CMK (cell line): ENCODE results near the gene HBG2.
"Not testable (repeated sequence)": the region's sequence is repeated elsewhere in the genome, so short reads cannot be mapped to it uniquely, and the experiment has no call there.

Source experiments
- DNase-seq: peaks from one replicate; pipeline ENCODE4 v3.0.0-alpha.2; 2010; ENCODE audit warnings: low read depth

The HBG2 gene

GRCh38 chr11:5249807-5250396, 4.7 kb downstream of the HBG2 start, which contains the start of gene HBG1:
TSS of gene HBG1 (minus strand) at chr11:5249857. CDS start at chr11:5249804, 53 bp downstream.
- not testable (repeated sequence) for DNase-seq

GRCh38 chr11:5248498-5248897, 6.1 kb downstream of the HBG2 start:
- DNase-seq: not testable (repeated sequence)

- no peak for DNase-seq
Observed at GRCh38 chr11:5247472-5248192, 6.9 kb downstream of the HBG2 start.

- DNase-seq: no peak
Observed at GRCh38 chr11:5246772-5247471, 7.7 kb downstream of the HBG2 start.

- DNase-seq: no peak
Observed at GRCh38 chr11:5245155-5245554, 9.4 kb downstream of the HBG2 start.

GRCh38 chr11:5243816-5244180, 10.8 kb downstream of the HBG2 start:
- no peak for DNase-seq

- DNase-seq: no peak
Observed at GRCh38 chr11:5242933-5243815, 11.4 kb downstream of the HBG2 start.

GRCh38 chr11:5242208-5242607, 12.4 kb downstream of the HBG2 start:
- no peak for DNase-seq

- DNase-seq: no peak
Observed at GRCh38 chr11:5241458-5241857, 13.1 kb downstream of the HBG2 start.

- no peak for DNase-seq
Observed at GRCh38 chr11:5240458-5240857, 14.1 kb downstream of the HBG2 start.

- DNase-seq: no peak
Observed at GRCh38 chr11:5240056-5240455, 14.5 kb downstream of the HBG2 start.

GRCh38 chr11:5239046-5239445, 15.5 kb downstream of the HBG2 start:
- DNase-seq: no peak

GRCh38 chr11:5238486-5238885, 16.1 kb downstream of the HBG2 start:
- DNase-seq: no peak

GRCh38 chr11:5237420-5237819, 17.2 kb downstream of the HBG2 start:
- no peak for DNase-seq

GRCh38 chr11:5235364-5236095, 19.1 kb downstream of the HBG2 start:
- no peak for DNase-seq

- no peak for DNase-seq
Observed at GRCh38 chr11:5234381-5234834, 20.2 kb downstream of the HBG2 start, which contains the start of gene HBD. TSS of gene HBD (minus strand) at chr11:5234483. CDS start at chr11:5234433, 50 bp downstream.

GRCh38 chr11:5233307-5233706, 21.3 kb downstream of the HBG2 start:
- no peak for DNase-seq

GRCh38 chr11:5232821-5233220, 21.8 kb downstream of the HBG2 start:
- DNase-seq: no peak

GRCh38 chr11:5232176-5232575, 22.4 kb downstream of the HBG2 start:
- no peak for DNase-seq

- DNase-seq: no peak
Observed at GRCh38 chr11:5231111-5231510, 23.5 kb downstream of the HBG2 start.

GRCh38 chr11:5230266-5230665, 24.3 kb downstream of the HBG2 start:
- DNase-seq: no peak
